Activated T-helper 1 cell treated with anti-CD3 and anti-CD28 coated beads, Interleukin-12 subunit alpha, Interleukin-12 subunit beta, Interleukin-2, Interleukin-4 antibody, amounts not matched to agents 30 ng/mL and 10 ng/mL and 1 ng/mL, durations not matched to agents 14 hours and 24 hours and 36 hours (primary cell): Measurements from ENCODE around the gene LIN52. TPM values are rescaled to one million over a fixed set of nuclear protein-coding genes. Genes with fewer than 3 reads are reported as not detected.

Experiments
- DNase-seq: peaks from one replicate; pipeline ENCODE4 v3.0.0; 2021; ENCODE audit warnings: low spot score
- H3K27ac Mint-ChIP-seq: one replicate; pipeline ENCODE4 v1.8.0; 2021; ENCODE audit warnings: mild to moderate bottlenecking, mixed read lengths
- H3K27me3 Mint-ChIP-seq: one replicate; pipeline ENCODE4 v1.8.0; 2022; ENCODE audit warnings: mild to moderate bottlenecking, moderate library complexity, mixed read lengths; ENCODE audit not compliant: insufficient read depth
- H3K36me3 Mint-ChIP-seq: one replicate; pipeline ENCODE4 v1.8.0; 2021; ENCODE audit warnings: low read depth, mixed read lengths
- H3K4me1 Mint-ChIP-seq: one replicate; pipeline ENCODE4 v1.8.0; 2021; ENCODE audit warnings: low read depth, mixed read lengths
- H3K4me3 Mint-ChIP-seq: one replicate; pipeline ENCODE4 v1.8.0; 2021; ENCODE audit warnings: mild to moderate bottlenecking, moderate library complexity, mixed read lengths
- H3K9me3 Mint-ChIP-seq: one replicate; pipeline ENCODE4 v1.8.0; 2021; ENCODE audit warnings: mixed read lengths
- intact Hi-C: fragments of 100-400 bp; cut with micrococcal nuclease; formaldehyde crosslinking; loops from one replicate; pipeline ENCODE4 v1.15.1; 2024
- total RNA-seq: library from RNA; stranded (reverse); gene quantifications from 2 replicates; pipeline ENCODE4 v1.2.3, GENCODE V29; 2022

LIN52 gene
- total RNA-seq, 1 donor from 2014 or later: 17.2 TPM

DNA sequence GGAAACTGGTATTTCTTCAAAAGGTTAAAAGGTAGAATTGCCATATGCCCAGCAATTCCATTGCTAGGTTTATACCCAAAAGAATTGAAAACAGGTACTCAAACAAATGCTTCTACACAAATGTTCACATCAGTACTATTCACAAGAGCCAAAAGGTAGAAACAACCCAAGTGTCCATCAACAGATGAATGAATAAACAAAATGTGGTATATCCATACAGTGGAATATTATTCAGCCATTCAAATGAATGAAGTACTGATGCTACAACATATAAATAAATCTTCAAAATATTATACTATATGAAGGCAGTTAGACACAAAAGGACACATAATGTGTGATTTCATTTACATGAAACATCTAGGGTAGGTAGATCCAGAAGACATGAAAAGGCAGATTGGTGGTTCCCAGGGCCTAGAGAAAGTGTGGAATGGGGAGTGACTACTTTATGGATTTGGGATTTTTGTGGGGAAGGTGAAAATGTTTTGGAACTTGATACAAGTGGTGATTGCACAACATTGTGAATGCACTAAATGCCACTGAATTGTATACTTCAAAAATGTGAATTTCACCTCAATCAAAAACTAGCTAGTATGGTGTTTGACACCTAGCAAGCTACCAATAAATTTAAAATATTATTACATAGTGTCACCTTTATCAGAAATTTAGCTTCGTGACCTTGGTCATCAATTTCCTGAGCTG is 41.7 kb downstream of the LIN52 start:
- Mint-ChIP-seq H3K4me3 (no peak overlapping the region), H3K36me3 (peaks cover 5% of the 10 kb centered on the region), H3K27me3 (no peaks in the 10 kb centered on the region), H3K27ac (no peak overlapping the region), H3K9me3 (no peaks in the 10 kb centered on the region), H3K4me1 (no peaks in the 10 kb centered on the region)
- no peak for DNase-seq
- intact Hi-C loops: no loop called here

DNA sequence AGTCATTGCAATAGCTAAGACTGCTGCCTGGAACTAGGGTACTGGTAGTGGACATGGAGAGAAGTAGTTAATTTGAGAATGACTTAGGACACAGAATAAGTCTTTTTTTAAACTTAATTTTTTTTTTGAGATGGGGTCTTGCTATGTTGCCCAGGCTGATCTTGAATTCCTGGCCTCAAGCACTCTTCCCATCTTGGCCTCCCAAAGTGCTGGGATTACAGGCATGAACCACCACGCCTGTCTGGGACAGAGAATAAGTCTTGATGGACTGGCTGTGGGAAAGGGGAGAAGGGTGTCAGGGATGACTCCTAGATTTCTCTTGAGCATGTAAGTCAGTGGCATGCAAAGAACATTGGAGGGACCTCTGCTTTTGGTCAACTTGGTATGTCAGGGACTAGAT is 42.9 kb downstream of the LIN52 start:
- Mint-ChIP-seq H3K27me3 (no peaks in the 10 kb centered on the region), H3K4me3 (no peak overlapping the region), H3K27ac (no peak overlapping the region), H3K9me3 (no peaks in the 10 kb centered on the region), H3K36me3 (peaks cover 5% of the 10 kb centered on the region), H3K4me1 (no peaks in the 10 kb centered on the region)
- DNase-seq: no peak
- intact Hi-C loops: no loop called here

- intact Hi-C loops: no loop called here
- Mint-ChIP-seq H3K27ac (no peak overlapping the region), H3K4me3 (no peak overlapping the region)
These were observed 49.2 kb downstream of the LIN52 start for GRCh38 chr14:74133833-74134481.

DNA sequence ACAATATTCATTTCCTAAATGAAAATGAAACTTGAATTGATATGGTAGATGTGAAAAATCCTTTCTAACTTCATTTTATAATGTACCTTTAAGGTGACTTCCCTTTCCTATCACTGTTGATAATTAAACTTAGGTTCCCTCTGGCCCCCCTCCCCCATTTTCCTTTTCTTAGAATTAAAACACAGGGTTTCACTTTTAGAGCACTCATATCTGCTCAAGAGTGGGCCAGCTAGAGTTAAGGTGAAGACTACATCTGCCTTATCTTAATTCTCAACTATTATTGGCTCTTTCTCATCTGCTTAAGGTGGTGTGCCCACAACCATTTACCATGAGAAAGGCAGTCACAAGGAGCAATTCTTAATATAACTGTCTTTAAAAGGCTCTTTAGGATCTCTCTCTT is 49.7 kb downstream of the LIN52 start:
- no peaks in the 10 kb centered on the region for H3K27me3 Mint-ChIP-seq
- no peaks in the 10 kb centered on the region for H3K9me3 Mint-ChIP-seq
- no peak for DNase-seq
- no peaks in the 10 kb centered on the region for H3K36me3 Mint-ChIP-seq
- H3K4me3 Mint-ChIP-seq: no peak overlapping the region
- H3K4me1 Mint-ChIP-seq: peaks cover 25% of the 10 kb centered on the region
- H3K27ac Mint-ChIP-seq: no peak overlapping the region
- intact Hi-C loops: no loop called here

More at GRCh38 chr14:74133833-74134481, 49.2 kb downstream of the LIN52 start:
- peaks cover 25% of the 10 kb centered on the region for H3K4me1 Mint-ChIP-seq
- no peaks in the 10 kb centered on the region for H3K27me3 Mint-ChIP-seq
- DNase-seq: no peak
- no peaks in the 10 kb centered on the region for H3K36me3 Mint-ChIP-seq
- no peaks in the 10 kb centered on the region for H3K9me3 Mint-ChIP-seq

DNA sequence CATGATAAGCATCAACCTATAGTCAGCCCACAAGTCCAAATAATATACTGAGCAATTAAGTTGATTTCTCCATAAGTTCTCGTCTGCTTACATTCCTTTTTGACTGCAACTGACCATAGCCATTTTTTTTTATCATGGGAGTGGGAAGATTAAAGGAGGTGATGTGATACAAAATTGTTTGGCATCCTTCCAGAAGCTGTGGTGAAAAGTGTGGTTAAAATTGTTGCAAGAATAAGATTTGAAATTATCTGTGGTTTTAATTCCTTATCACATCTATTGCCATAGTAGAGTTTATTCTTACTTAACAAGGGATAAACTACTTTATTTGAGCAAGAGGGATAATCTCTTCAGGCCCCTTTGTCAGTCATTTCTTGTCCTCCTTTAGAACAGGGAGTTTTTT is 50.7 kb downstream of the LIN52 start:
- DNase-seq: no peak
- H3K36me3 Mint-ChIP-seq: no peaks in the 10 kb centered on the region
- peak overlapping the region; percentile 6 for H3K27ac Mint-ChIP-seq
- no peaks in the 10 kb centered on the region for H3K9me3 Mint-ChIP-seq
- H3K4me1 Mint-ChIP-seq: peaks cover 25% of the 10 kb centered on the region
- no peak overlapping the region for H3K4me3 Mint-ChIP-seq
- intact Hi-C loops: no loop called here
- no peaks in the 10 kb centered on the region for H3K27me3 Mint-ChIP-seq

DNA sequence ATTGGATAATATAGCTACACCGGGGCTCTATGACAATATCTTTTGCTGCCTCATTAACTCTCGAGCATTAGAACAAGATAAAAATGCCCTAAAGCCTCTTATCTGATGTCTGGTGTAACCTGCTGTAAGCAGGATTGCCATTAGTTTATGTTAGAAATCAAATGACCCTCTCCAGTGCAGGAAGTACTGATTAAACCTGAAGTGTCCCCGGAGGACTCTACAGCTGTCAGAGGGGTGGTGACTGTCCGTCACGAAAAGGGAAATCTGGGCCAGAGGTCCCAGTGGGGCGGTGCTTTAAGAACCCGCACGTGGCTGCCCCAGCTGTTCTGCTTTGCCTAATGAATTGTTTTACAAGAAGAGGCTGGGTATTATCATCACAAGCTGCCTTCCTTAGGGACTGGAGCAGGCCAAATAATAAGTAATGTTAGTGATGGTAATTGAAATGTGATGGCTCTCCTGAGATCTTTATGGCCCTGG is 55.7 kb downstream of the LIN52 start:
- no peak overlapping the region for H3K27ac Mint-ChIP-seq
- intact Hi-C loops: no loop called here
- no peak overlapping the region for H3K4me3 Mint-ChIP-seq
- H3K4me1 Mint-ChIP-seq: peaks cover 9% of the 10 kb centered on the region
- no peak for DNase-seq
- no peaks in the 10 kb centered on the region for H3K27me3 Mint-ChIP-seq
- H3K9me3 Mint-ChIP-seq: no peaks in the 10 kb centered on the region
- H3K36me3 Mint-ChIP-seq: no peaks in the 10 kb centered on the region

- Mint-ChIP-seq H3K27ac (no peak overlapping the region), H3K4me3 (no peak overlapping the region), H3K36me3 (peaks cover 4% of the 10 kb centered on the region), H3K4me1 (peaks cover 5% of the 10 kb centered on the region), H3K9me3 (no peaks in the 10 kb centered on the region), H3K27me3 (no peaks in the 10 kb centered on the region)
- intact Hi-C loops: no loop called here
- DNase-seq: no peak
These were observed 56.9 kb downstream of the LIN52 start for GRCh38 chr14:74141703-74142102.

DNA sequence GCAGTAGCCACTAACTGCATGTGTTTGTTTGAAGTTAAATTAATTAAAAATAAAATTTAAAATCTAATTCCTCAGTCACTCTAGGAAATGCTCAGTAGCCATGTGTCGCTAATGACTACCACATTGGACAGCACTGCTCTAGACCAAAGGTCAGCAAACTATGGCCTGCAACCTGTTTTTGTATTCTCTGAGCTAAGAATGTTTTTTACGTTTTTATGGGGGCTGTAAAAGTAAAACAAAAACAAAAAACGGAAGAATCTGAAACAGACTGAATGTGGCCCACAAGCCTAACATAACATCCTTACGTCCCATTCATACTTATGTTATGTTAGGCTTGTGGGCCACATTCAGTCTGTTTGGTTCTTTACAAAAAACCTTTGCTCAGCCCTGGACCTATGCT is 57.8 kb downstream of the LIN52 start:
- no peak for DNase-seq
- Mint-ChIP-seq H3K27me3 (no peaks in the 10 kb centered on the region), H3K4me3 (no peak overlapping the region), H3K9me3 (no peaks in the 10 kb centered on the region), H3K4me1 (peaks cover 10% of the 10 kb centered on the region), H3K27ac (no peak overlapping the region), H3K36me3 (peaks cover 4% of the 10 kb centered on the region)
- intact Hi-C loops: no loop called here

GRCh38 chr14:74144789-74145188 is 60.0 kb downstream of the LIN52 start:
- Mint-ChIP-seq H3K9me3 (no peaks in the 10 kb centered on the region), H3K27ac (no peak overlapping the region), H3K4me1 (peaks cover 13% of the 10 kb centered on the region), H3K4me3 (no peak overlapping the region), H3K27me3 (no peaks in the 10 kb centered on the region), H3K36me3 (peaks cover 4% of the 10 kb centered on the region)
- no peak for DNase-seq
- intact Hi-C loops: no loop called here

- no peaks in the 10 kb centered on the region for H3K9me3 Mint-ChIP-seq
- H3K27me3 Mint-ChIP-seq: no peaks in the 10 kb centered on the region
- H3K36me3 Mint-ChIP-seq: peaks cover 4% of the 10 kb centered on the region
- H3K4me3 Mint-ChIP-seq: no peak overlapping the region
- peaks cover 13% of the 10 kb centered on the region for H3K4me1 Mint-ChIP-seq
- no peak overlapping the region for H3K27ac Mint-ChIP-seq
- intact Hi-C loops: no loop called here
- DNase-seq: no peak
These were observed 62.8 kb downstream of the LIN52 start for GRCh38 chr14:74147571-74147970.

- Mint-ChIP-seq H3K4me1 (peaks cover 13% of the 10 kb centered on the region), H3K9me3 (no peaks in the 10 kb centered on the region), H3K4me3 (no peak overlapping the region), H3K27me3 (no peaks in the 10 kb centered on the region), H3K36me3 (peaks cover 4% of the 10 kb centered on the region), H3K27ac (no peak overlapping the region)
- DNase-seq: no peak
- intact Hi-C loops: no loop called here
These were observed 63.9 kb downstream of the LIN52 start for GRCh38 chr14:74148705-74149104.

GRCh38 chr14:74155287-74155686 is 70.5 kb downstream of the LIN52 start:
- H3K4me1 Mint-ChIP-seq: no peaks in the 10 kb centered on the region
- no peaks in the 10 kb centered on the region for H3K27me3 Mint-ChIP-seq
- peaks cover 3% of the 10 kb centered on the region for H3K36me3 Mint-ChIP-seq
- no peaks in the 10 kb centered on the region for H3K9me3 Mint-ChIP-seq
- DNase-seq: no peak
- H3K27ac Mint-ChIP-seq: no peak overlapping the region
- intact Hi-C loops: no loop called here
- no peak overlapping the region for H3K4me3 Mint-ChIP-seq

DNA sequence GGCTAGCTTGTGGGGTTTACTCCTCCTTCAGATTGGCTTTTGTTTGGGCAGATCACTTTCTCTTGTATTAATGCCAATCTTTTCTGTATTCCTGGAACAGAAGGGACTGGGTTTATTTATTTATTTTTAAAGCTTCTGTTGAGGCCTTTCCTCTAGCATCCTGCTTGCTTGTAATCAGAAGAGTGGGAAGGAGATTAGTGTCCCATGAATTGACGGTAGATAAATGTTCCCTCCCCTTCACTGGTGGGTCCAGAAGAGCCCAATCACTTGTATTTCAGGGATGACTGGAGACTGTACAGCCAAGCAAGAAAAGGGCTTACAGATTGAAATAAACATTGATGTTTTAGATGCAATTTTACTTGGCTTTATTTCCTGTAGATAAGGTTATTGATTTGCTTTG is 71.0 kb downstream of the LIN52 start:
- H3K9me3 Mint-ChIP-seq: no peaks in the 10 kb centered on the region
- H3K4me1 Mint-ChIP-seq: no peaks in the 10 kb centered on the region
- DNase-seq: no peak
- no peak overlapping the region for H3K4me3 Mint-ChIP-seq
- H3K36me3 Mint-ChIP-seq: peaks cover 3% of the 10 kb centered on the region
- H3K27ac Mint-ChIP-seq: no peak overlapping the region
- intact Hi-C loops: no loop called here
- H3K27me3 Mint-ChIP-seq: no peaks in the 10 kb centered on the region
